Left ventricle myocardium superior (tissue), 1 donor: ENCODE measurements around the gene MAD1L1. TPM values are rescaled to one million over a fixed set of nuclear protein-coding genes. Genes with fewer than 3 reads are reported as not detected.
A peak's percentile ranks its signal among the peaks of the same experiment; 100 is the strongest.

Source experiments
- ATAC-seq: fragments of 200-7000 bp; cut with Tn5 transposase; one replicate; pipeline ENCODE4 v1.9.1; 2020; ENCODE audit warnings: mild to moderate bottlenecking, moderate library complexity
- DNase-seq: peaks from one replicate; pipeline ENCODE4 v3.0.0-alpha.2; 2020
- intact Hi-C: fragments of 100-400 bp; cut with micrococcal nuclease; formaldehyde crosslinking; loops from one replicate; pipeline ENCODE4 v1.11.0; 2022
- total RNA-seq: library from RNA; stranded (reverse); fragmentation: NEBNext Ultra II Directional; extraction: Animal tissue kit (Norgen Biotek cat#: 25700); gene quantifications from one replicate; pipeline ENCODE4 v1.2.1, GENCODE V29; 2021
- donor health status: DM: no; HTN: yes; CAD: no; lungs with severe emphysema.

Gene MAD1L1
- total RNA-seq, 1 donor from 2014 or later = 19.1 TPM

DNA sequence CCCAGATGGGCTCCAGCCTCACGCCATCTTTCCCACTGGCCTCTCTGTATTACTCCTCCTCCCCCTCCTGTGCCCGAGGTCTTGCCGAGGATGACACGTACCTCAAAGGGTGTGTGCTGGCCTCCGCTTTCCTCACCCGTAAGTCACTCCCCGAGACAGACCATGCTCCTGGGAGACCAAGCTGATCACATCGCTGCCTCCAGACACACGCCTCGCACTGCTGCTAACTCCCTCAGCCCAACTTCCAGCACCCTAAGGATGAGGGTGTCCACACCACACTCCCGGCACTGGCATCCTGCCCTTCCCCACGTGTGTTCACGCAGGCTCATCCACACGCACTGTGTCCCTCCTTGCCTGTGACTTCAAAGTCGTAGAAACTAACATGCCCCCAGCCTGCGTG lies 24.0 kb downstream of the MAD1L1 start:
- no peak for ATAC-seq
- intact Hi-C loops = no loop called here
- no peak for DNase-seq

DNA sequence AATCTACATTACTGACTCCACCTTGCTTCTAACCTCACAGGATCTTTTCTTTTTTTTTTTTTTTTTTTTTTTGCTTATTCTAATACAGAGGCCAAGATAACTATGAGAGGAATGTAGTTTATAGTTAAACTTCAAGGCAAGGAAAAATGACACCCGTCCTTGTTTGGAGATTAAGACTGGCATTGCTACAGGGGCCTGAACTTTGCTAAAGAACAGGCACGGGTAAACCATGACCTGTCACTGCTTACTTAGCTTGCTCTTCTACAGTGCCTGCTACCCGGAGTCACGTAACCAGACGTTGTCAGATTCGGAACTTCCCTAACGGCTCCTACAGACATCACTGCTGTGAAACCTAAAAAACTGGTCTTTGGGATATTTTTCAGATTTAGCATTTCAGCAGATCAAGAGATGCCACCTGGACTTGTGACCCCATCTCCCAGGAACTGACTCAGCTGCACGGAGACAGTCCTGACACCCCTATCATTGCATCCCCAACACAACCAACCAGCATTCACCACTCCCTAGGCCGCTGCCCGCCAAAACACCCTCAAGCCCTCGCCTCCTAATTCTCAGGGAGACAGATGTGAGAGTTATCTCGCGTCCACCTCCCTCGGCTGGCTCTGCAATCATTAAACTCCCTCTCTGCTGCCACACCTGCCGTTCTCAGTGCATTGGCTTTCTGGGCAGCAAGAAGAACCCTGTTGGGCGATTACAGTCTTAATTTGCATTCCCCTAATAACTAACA lies 27.5 kb downstream of the MAD1L1 start:
- ATAC-seq (no peak), DNase-seq (no peak)
- intact Hi-C loops = no loop called here

DNA sequence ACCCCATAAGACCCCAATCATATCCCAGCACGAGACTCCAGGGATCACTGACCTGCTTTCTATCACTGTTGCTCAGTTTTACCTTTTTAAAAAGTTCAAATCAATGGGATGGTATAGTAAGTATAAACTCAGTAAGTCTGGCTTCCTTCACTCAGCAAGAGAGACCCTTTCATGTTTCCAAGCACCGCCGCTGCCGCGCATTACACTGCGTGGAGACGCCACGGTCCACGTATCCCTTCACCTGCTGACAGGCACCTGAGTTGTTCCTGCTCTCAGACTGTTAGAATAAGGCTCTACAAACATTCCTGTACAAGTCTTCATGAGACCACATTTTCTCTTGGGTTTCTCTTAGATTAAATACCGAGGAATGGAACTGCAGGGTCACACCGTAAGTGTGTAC lies 28.3 kb downstream of the MAD1L1 start:
- intact Hi-C loops = no loop called here
- ATAC-seq (no peak), DNase-seq (no peak)

DNA sequence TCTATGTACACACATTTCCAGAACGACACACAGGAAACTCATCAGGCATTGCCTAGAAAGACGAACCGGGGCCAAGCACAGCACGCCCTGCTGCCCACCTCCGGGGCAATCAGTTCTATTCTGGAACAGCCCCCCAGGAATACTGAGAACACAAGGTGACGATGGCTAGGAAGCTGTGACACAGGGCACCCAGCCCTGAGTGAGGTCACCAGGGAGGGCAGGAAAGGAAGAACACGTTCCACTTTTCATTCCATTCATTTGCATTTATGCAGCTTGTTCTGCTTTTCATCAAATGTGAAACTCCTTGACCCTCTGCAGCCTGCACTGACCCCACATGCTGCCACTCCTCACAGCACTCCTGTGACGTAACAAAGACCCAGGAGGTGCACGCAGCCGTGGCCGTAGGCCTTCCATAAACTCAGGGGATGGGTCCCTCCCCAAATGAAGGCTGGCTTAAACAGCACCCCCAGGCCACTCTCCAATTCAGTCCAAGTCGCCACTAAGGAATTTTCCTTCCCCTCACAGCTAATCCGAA lies 28.9 kb downstream of the MAD1L1 start:
- DNase-seq (no peak), ATAC-seq (peak; percentile 42)
- intact Hi-C loops = no loop called here

DNA sequence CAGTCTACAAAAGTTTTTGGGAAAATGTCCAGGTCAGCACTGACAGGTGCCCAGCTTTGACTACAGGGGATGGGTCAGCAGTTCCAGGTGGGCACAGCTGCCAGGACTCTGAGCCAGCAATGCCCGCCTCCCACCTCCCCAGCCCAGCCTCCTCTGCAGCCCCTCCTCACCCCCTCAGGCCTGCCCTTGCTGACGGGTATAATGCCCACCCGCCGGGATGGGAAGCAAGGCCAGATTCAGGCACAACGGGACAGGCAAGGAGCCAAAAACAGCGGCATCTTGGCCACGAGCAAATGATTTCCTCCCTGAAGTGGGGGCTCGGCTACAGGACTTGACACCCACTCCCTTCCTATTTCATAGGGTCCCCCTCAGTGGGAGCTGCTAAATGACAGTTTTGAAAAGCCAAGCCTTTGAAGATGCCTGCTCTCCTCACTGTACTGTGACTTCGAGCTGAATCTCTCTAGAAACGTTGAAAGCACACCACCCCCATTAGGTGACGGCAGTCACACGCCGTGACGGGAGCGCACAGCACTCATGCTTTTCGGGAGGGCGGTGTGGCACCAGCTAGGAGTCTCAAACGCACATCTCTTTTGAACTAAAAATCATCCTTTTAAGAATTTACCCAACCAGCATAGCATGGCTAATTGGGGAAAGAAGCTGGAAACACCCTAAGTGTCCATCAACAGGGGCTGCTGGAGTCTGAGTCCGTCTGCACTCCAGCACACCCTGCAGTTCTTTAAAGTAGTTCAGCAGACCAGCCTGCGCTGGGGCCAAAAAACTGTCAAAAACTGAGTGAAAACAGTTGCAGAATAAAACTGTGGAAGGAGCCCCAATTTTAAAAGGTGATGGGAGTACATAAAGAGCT lies 29.6 kb downstream of the MAD1L1 start:
- ATAC-seq (peak; percentile 28), DNase-seq (no peak)
- intact Hi-C loops = no loop called here

DNA sequence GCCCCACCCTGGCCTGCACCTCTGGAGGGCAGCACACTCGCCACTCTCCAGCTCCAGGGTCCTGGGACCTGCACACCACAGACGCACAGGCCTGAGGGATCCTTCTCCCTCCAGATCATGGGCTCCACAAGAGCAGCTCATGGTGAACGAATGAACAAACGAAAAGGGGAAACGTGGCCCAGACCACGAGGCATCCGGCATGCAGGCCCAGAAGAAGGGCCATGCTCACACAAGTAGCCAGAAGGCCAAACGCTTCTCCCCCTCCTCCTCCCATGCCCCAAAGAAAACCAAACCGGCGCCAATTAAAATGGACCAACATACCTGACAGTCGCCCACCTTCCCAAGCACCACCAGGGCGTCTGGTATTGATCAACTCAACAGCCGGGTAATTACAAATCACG lies 30.4 kb downstream of the MAD1L1 start:
- no peak for ATAC-seq

DNA sequence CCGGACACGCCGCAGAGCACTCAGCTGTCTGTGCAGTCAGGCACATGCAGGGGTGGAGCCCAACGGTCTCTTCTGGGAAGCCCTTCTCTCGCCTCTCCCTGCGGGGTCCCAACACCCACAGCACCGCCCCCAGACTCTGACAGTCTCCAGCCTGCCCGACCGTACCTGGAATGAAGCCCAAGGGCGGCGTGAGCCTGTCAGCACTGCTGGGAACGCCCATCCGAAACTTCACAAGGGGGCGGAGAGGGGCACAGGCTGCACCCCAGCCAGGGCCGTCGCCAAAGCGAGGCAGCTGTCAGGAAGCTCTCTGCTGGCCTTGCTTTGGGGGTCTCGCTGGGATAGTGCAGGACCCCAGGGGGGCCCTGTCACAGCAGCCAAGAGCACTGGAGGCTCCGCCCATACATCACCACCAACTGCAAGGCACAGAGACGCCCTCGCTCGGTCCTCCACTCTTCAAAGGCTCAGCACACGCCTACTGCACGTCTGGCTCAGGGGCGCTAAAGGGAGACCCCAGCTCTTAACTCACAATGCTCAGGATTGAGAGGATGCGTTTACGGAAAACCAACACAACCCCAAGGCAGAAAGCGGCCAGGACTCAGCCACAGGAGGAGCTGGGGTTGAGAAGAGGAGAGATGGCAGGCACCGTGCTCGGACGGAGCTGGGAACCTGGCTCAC lies 30.9 kb downstream of the MAD1L1 start:
- ATAC-seq (no peak), DNase-seq (no peak)
- intact Hi-C loops = no loop called here

More for the DNA sequence above, 30.4 kb downstream of the MAD1L1 start:
- DNase-seq = no peak
- intact Hi-C loops = no loop called here

DNA sequence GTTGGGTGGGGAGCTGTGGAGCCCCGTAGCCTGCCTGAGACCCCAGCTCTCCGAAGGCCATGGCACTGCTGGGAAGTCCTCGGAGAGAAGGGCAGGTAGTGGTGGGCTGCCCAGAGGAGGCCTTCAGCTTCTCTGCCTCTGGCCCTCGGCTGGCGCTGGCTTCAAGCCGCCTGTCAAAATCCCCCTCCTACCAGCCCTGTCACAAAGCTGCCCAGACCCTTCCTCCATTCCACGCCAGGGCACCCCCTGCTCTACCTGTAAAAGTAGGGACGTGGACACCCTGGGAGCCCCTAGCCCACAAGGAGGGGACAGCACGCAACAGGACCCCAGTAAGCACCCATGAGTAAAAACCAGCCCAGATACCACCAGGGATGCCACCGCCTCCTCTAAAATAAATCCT lies 31.6 kb downstream of the MAD1L1 start:
- DNase-seq (no peak), ATAC-seq (no peak)
- intact Hi-C loops = no loop called here

DNA sequence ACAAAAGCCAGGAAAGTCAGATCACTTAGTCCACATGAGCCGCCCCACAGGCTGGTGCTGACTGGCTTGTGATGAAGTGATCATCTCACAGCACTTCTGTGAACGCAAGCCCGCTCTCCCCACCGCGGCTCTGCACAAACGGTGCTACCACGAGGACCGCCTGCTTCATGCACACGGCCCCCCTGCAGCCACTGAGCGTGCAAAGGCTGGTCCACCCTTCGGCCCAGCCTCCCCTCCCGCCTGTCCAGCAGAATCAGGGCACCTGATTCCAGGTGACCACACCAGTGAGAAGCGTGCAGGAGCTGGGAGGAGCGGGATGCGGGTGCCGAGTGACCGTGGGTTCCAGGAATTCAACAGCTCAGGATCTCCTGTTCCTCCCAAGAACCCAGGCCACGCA lies 32.2 kb downstream of the MAD1L1 start:
- no peak for DNase-seq

DNA sequence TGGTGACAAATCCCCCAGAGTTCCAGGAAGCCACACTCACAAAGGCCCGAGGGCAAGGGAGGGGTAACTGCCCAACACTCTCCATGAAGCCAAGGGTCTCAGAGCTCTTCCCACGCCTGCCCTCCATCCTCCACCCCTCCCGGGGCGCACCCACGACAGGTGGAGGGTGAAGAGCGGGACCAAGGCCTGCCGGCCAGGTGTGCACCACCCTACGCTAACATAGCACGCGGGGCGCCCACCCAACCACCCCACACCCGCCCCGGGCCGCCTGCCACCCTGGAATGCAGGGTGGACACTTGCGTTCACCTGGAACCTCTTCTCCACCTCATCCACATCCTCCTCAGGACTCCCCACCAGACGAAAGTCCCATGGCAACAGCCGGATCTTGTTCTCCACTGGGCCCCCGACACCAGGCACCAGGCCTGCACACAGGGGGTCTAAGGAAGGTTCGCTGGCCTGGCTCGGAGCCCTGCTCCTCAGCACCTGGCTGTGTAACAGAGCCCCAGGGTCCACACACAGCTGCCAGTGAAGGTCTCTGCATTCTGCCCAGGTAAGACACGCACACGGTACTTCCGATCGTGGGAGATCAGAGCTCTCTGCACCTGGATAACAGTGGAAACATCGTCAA lies 32.7 kb downstream of the MAD1L1 start:
- intact Hi-C loops = no loop called here
- no peak for ATAC-seq
- no peak for DNase-seq

More for the DNA sequence above, 32.2 kb downstream of the MAD1L1 start:
- no peak for ATAC-seq
- intact Hi-C loops = no loop called here

DNA sequence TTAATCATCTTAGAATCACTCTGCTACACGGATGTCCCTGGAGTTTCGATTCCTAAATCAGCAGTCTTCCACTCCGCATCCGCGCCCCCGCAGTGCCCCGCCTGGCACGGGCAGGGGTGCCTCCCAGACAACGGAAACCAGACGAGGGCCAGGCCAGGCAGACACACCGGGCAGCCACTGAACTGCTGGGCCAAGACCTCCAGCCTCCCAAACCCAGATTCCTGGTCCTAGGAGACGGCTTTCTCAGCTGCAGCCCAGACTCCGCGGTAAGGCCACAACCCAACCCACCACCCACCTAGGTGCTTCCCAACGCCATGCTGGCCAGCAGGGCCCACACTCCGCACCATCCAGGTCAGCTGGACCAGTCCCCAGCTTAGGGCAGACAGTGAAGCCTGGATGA lies 33.2 kb downstream of the MAD1L1 start:
- intact Hi-C loops = no loop called here
- DNase-seq (no peak), ATAC-seq (no peak)

DNA sequence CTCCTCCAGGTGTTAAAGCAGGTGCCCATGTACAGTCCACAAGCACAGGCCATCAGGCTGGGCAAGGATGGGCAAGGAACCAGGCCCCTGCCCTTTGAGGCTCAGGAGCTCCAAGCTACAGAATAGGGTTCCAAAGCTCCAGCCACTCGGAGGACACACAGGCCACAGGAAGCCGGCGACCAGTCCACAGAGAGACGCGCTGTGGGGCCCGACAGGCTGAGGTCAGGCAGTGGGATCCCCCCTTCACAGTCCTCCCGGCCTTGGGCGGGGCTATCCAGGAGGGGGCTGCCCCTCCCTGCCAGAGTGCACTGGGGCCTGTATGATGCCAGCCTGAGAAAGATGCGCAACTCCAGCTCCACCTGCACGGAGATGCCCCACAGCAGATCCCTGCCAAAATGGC lies 34.0 kb downstream of the MAD1L1 start:
- intact Hi-C loops = no loop called here
- DNase-seq (no peak), ATAC-seq (no peak)

DNA sequence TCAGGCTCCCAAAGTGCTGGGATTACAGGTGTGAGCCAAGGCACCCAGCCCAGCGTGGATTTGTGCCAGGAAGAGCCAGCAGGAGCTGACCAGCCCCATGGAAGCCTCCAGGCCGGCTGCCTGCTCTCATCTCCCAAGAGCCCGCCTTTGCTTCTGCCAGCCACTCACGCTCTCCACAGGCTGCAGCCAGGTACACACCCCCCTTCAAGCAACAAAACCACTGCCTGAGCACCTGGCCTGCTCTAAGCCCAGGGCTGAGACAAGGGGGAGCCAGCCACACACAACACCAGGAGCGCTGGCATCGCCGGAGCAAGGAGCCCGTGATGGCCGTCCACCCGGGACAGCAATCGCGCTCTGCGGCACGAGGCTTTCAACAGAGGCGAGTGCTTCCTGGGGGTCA lies 34.5 kb downstream of the MAD1L1 start:
- intact Hi-C loops = no loop called here
- peak; percentile 11 for ATAC-seq
- DNase-seq = peak; percentile 59

DNA sequence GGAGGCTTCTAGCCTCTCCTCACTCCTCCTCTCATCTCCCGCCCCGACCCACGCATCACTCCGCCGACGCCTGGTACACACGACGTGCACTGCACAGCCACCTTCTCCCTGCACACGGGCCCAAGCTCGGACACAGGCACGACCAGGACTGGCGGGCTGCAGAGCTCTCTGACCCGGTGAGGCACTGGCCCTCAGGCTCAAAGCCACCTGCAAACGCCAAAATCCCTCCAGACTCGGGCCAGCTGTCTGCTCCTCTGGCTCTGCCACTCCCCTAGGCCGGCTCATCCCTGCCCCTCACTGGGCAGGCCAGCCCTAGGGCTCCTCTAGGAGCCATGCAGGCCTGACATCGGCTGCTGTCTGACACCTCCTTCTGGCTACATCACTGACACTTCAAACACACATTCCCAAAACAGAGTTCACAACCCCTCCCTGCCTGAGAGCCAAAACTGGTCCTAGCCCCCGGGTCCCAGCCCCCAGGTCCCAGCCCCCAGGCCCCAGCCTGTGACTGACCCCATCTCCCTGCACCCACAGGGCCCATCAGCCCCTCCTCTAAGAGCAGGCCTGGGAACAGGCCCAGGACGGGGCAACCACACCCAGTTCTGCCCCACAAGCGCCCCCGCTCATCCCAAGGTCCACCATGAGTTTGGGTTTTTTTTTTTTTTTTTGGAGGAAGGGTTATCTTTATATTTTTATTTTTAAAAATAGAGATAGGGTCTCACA lies 35.1 kb downstream of the MAD1L1 start:
- ATAC-seq (no peak), DNase-seq (no peak)
- intact Hi-C loops = no loop called here

DNA sequence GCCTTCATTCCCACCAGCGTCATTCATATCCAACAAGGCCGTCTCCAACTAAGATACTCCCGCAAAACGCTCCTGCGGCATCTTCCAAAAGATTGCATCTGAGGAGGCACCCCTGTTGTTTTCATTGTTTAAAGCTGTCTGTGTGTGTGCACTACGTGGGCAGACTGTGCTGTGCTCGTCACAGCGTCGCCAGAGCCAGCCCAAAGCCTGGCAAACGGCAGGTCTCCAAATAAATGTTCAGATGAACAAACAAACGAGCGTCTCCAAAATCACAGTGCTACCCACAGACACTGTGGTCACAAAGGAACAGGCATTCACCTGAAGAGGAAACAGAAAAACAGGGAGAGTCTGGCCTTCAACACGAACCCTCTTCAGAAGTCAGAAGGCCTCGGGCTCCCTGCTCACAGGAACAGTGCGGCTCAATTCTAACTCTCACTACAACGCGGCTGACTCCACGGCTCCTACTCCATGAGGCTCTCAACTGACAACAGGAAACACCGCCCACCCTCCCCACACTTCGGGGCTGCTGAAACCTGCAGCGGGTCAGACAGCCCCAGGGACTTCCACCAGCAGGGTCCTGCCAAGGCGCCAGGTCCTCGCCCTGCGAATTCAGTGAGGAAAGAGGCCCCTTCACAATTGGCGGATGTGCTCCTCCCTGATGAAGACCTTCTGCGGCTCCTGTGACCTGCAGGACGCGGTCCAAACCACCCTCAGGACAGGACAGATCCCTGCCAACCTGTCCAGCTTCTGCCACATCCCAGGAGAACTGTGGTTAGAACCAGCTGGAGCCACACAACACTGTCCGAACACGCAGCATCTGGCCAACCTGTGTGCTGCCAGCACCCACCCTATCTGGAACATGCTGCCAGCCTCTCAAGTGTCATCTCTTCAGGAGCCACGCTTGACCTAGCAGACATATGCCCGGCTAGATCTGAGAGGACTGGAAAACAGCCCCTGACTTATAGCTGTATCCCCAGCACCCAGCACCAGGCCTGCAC lies 36.1 kb downstream of the MAD1L1 start:
- intact Hi-C loops = no loop called here
- ATAC-seq (peak; percentile 21), DNase-seq (no peak)

DNA sequence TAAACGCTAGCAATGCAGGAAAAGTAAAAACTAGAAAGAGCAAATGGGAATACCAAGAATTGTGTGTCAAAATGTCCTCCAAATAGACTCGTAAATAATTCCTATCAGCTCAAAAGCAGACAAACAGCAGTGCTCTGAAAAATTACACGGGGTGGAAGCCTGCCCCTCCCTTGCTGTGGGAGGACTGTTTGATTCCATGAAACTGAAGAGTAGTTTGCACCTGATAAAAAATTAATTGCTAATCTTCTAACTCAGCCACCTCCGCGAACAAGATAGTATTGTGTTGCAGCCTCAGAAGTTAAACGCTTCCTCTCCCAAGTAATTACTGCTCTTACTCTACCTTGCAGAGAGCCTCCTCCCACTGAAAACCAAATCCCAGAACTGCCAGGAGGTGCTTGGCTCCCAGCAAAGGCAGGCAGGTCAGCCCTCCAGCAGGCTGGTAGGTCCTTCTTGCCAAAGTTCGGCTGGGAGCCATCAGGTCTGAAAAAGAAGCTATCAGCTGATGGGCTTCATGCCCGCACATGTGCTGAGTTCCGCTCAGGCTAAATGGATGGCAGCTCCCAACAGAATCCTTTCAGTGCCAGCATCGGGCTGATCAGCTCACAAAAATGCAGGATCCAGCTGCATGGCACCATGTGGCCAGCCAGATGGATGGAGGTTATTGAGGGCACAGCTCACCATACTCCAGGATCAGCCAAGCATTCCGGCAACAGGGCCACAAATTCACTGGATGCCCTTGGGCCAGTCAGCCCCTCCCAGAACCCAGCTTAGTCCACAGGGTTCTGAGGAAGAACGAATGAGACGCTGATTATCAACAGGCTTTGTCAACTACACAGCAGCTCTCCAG lies 37.1 kb downstream of the MAD1L1 start:
- DNase-seq (peak; percentile 77), ATAC-seq (peak; percentile 86)
- intact Hi-C loops = no loop called here
